ENCODE measurements around the gene CEND1.

The CEND1 gene

DNA sequence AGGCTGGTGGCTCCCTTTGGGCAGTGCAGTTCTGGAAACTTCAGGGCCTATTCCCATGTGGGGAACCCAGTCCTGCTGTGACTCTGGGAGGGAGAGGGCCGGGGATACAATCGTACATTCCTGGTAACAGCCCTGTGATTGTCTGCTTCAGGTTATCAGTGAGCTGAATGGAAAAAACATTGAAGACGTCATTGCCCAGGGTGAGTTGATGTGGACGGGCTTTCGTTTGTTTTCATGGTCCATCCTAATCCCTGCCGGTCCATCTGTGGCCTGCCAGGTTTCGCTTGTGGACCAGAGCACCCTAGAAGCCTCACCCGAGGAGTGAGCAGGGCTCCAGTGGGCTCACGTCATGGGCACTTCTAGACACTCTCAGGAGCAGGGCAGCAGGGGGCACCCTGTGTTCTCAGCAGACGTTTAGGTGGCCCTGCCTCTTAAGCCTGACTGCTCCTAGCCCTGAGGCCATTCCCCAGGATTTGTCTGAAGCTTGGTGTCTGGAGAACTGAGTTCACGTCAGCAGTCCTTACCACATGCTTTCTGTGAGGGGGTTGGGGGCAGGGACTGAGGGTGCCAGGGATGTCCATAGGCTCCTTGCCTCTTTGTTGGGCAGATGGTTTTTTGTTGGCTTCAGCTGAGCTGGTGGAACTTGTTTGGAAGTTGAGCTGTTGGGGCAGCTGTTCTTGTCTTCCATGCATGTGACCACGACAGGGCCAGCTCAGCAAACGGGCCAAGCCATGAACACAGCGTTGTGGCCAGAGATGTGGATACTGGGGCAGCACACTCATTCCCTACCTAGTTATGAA is 21.8 kb upstream of the CEND1 start:
- H3K4me3 ChIP-seq (ENCODE audit: low read depth, low read length): peak overlapping the region; percentile 72
- no peak for DNase-seq (ENCODE audit: low read depth)
- TF ChIP-seq CTCF (IDR thresholded peaks at IDR 0.05; ENCODE audit: insufficient read depth, low read depth, low read length, missing control alignments): no peak

DNA sequence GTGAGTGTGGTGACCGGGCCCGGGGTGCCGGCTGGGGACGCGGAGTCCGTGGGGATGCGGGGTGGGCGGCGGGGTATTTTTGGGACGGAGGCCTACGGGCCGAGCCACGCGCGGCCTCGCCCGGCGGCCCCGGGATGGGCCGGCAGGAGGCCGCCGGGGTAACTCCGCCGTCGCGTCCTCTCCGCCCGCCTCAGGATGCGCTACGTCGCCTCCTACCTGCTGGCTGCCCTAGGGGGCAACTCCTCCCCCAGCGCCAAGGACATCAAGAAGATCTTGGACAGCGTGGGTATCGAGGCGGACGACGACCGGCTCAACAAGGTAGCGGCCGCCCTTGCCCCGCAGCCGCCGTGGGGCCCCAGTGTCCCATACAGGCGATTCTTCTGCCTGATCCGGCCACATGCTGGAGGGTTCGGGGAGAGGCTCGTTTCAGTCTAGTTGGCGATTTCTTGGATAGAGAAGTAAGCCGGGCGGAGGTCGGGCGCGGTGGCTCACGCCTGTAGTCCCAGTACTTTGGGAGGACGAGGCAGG is 20.2 kb upstream of the CEND1 start:
- DNase-seq (ENCODE audit: low read depth): peak; percentile 46
- no peak for TF ChIP-seq CTCF (IDR thresholded peaks at IDR 0.05; ENCODE audit: insufficient read depth, low read depth, low read length, missing control alignments)
- H3K4me3 ChIP-seq (ENCODE audit: low read depth, low read length): peak overlapping the region; percentile 72

- TF ChIP-seq CTCF (IDR thresholded peaks at IDR 0.05; ENCODE audit: insufficient read depth, low read depth, low read length, missing control alignments): no peak
- DNase-seq (ENCODE audit: low read depth): peak; percentile 98
- H3K4me3 ChIP-seq (ENCODE audit: low read depth, low read length): peak within 1 kb of the TSS; percentile 72
Measured at GRCh38 chr11:809287-810039, 19.6 kb upstream of the CEND1 start, which contains the start of gene RPLP2. Gene RPLP2 (plus strand): TSS chr11:809967. CDS start chr11:810235, 268 bp downstream.

- peak; percentile 70 for DNase-seq (ENCODE audit: low read depth)
- TF ChIP-seq CTCF (IDR thresholded peaks at IDR 0.05; ENCODE audit: insufficient read depth, low read depth, low read length, missing control alignments): peak; percentile 33
Measured at GRCh38 chr11:808427-809286, 18.8 kb upstream of the CEND1 start.

DNA sequence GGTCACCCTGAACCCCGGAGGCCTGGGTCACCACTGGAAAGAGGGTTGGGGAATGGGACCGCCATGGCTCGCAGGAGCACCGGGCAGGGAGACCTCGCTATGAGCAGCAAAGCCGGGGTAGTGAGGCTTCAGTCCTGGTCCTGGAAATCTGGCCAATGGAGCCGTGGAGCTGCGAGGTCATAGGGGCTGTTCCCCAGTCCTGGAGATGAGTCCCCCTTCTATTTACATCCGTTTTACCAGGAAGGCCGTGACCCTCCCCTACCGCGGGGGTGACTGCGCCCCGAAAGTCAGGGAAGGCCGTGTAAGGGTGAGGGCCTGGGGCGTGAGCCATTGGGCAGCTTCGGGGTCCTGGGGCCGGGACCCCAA is 14.7 kb upstream of the CEND1 start:
- peak overlapping the region; percentile 69 for H3K4me3 ChIP-seq (ENCODE audit: low read depth, low read length)
- no peak for TF ChIP-seq CTCF (IDR thresholded peaks at IDR 0.05; ENCODE audit: insufficient read depth, low read depth, low read length, missing control alignments)
- no peak for DNase-seq (ENCODE audit: low read depth)

More at GRCh38 chr11:808427-809286, 18.8 kb upstream of the CEND1 start:
- H3K4me3 ChIP-seq (ENCODE audit: low read depth, low read length): peak overlapping the region; percentile 72

Data from GM12865 (cell line).